Fibroblast of gingiva (primary cell): Measurements from ENCODE around the gene GPR6.

ENCODE experiments used
- DNase-seq: peaks from one replicate; pipeline ENCODE4 v3.0.0-alpha.2; 2011; ENCODE audit warnings: low read depth

The GPR6 gene

DNA sequence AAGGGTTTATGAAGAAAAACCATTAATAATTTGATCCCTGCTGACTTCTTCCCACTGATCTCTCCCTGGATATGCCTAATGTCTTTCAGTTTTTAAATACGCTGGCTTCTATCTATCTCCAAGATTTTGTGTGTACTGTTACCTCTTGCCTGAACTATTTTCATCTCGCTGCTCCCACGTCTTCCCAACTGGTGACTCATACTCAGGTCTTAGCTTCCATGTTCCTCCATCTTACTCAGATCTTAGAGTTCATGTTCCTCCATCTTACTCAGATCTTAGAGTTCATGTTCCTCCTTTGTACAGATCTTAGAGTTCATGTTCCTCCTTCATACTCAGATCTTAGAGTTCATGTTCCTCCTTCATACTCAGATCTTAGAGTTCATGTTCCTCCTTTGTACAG is 21.6 kb downstream of the GPR6 start:
- no peak for DNase-seq

GRCh38 chr6:110002676-110003075 is 24.6 kb downstream of the GPR6 start:
- no peak for DNase-seq

GRCh38 chr6:110013386-110013785 is 35.3 kb downstream of the GPR6 start:
- DNase-seq = no peak

GRCh38 chr6:110015206-110015605 is 37.1 kb downstream of the GPR6 start:
- no peak for DNase-seq

- DNase-seq = no peak
Observed at GRCh38 chr6:110017306-110017705, 39.2 kb downstream of the GPR6 start.

DNA sequence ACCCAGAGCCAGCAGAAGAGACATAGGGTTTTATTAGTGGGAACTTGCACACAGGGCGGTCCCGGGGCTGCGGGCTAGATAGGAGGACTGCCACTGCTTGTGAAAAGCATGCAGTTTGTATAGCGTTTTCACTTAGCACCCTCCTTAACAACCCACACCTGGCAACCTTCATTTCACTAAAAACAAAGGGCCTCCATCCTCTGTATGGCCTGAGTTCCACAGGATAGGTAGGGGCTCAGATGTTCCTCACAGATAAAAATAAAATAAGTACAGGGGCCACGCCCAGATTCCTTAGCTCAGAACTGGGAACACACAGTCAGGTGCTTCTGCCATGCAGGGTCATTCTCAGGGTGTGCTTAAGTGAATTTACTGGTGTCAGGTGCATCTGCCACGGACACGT is 39.8 kb downstream of the GPR6 start:
- DNase-seq = no peak

DNA sequence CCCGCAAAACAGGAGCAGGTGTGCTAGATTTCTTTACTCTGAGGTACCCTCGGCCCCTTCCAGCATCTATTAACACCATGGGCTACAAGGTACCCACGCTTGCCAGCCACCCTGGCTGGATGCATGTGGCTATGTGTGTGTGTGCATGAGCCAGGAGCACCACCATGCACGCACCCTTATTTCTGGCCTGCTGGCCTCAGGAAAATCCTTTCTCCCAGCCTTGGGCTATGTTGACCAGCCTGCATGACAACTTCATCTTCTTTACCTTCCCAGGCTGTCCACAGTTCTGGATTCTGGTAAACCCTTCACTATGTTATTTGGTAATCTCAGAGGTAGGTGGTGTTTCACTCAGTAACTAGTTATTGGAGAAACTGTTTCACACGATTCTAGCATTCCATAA is 40.4 kb downstream of the GPR6 start:
- DNase-seq = no peak

- no peak for DNase-seq
Observed at GRCh38 chr6:110020888-110021287, 42.8 kb downstream of the GPR6 start.

GRCh38 chr6:110029144-110029543 is 51.0 kb downstream of the GPR6 start:
- DNase-seq = no peak
